A549 treated with CORT108297 at 1 μM for 4 hours (cell line): ENCODE results near the gene PLEKHH2. TPM values are rescaled to one million over a fixed set of nuclear protein-coding genes. Genes with fewer than 3 reads are reported as not detected.

ENCODE experiments used
- total RNA-seq: library from RNA; stranded (reverse); fragments of 200-300 nt; extraction: Qiagen RNA extraction; gene quantifications from 5 replicates; pipeline ENCODE4 v1.2.3, GENCODE V29; 2022

The PLEKHH2 gene
- 0.74 to 1.2 TPM (median 1.1 TPM) in 5 replicates for total RNA-seq

GRCh38 chr2:43637030-43637803 is at the start of gene PLEKHH2:
Gene PLEKHH2 (plus strand): TSS chr2:43637260. CDS start chr2:43644674, 7,414 bp downstream.

GRCh38 chr2:43595603-43596412 is 41.3 kb upstream of the PLEKHH2 start, which contains the start of gene THADA:
Gene THADA (minus strand): TSS chr2:43596038. CDS start chr2:43592392, 3,646 bp downstream.

GRCh38 chr2:43676322-43677050 is 39.4 kb downstream of the PLEKHH2 start, which contains the start of gene C1GALT1C1L:
Gene C1GALT1C1L (minus strand): TSS chr2:43676429. CDS start chr2:43676322, 107 bp downstream.

GRCh38 chr2:43773876-43774613 is 137.0 kb downstream of the PLEKHH2 start, which contains the start of gene DYNC2LI1:
Gene DYNC2LI1 (plus strand): TSS chr2:43774039. CDS start chr2:43774139, 100 bp downstream.

Other genes starting within 250 kb of the PLEKHH2 start
- gene THADA, start 41.2 kb upstream of the PLEKHH2 start, total RNA-seq: 19.4 to 25.6 TPM (median 22.2 TPM) in 5 replicates
- gene C1GALT1C1L, start 39.2 kb downstream of the PLEKHH2 start, total RNA-seq: 1.6 to 3.0 TPM (median 1.7 TPM) in 5 replicates
- gene DYNC2LI1, start 136.8 kb downstream of the PLEKHH2 start, total RNA-seq: 12.2 to 15.5 TPM (median 13.6 TPM) in 5 replicates
- gene ABCG5, start 201.6 kb downstream of the PLEKHH2 start, total RNA-seq: not detected in 5 replicates
- not detected in 5 replicates for gene ABCG8, start 201.7 kb downstream of the PLEKHH2 start, total RNA-seq